HCT116 (cell line): ENCODE results near the gene HCN4.

Experiments
- FOSL1 ChIP-seq: IDR thresholded peaks from 2 replicates; pipeline ENCODE4 v1.6.1; 2012; ENCODE audit warnings: low read depth
- POLR2A ChIP-seq: IDR thresholded peaks from 2 replicates; pipeline ENCODE4 v1.7.0; 2011; ENCODE audit warnings: borderline replicate concordance; ENCODE audit not compliant: insufficient read depth, insufficient read length; ENCODE audit errors: extremely low read depth
- POLR2AphosphoS5 ChIP-seq: IDR thresholded peaks from 2 replicates; pipeline ENCODE4 v1.6.1; 2011; ENCODE audit warnings: mild to moderate bottlenecking, low read depth, low read length, moderate library complexity
- TF ChIP-seq, protein P1 (sequence below), 3 experiments: fragments of 200-600 bp in 1 of 3; sonication (generic) in 1 of 3; IDR thresholded peaks in 2 of 3; conservative IDR thresholded peaks in 1 of 3; 2 replicates each; pipeline ENCODE4 v1.5.1; 2012 to 2017; ENCODE audit warnings: low read depth in 2 of 3, low read length in 2 of 3, antibody characterized with exemption in 1 of 3, borderline replicate concordance in 1 of 3, control low read depth in 1 of 3, mild to moderate bottlenecking in 1 of 3, mixed read lengths in 1 of 3, mixed run types in 1 of 3, moderate library complexity in 1 of 3; ENCODE audit not compliant: insufficient read depth in 1 of 3

- TF ChIP-seq POLR2A (no peak), FOSL1 (no peak), POLR2AphosphoS5 (no peak)
- TF ChIP-seq, protein P1, sequence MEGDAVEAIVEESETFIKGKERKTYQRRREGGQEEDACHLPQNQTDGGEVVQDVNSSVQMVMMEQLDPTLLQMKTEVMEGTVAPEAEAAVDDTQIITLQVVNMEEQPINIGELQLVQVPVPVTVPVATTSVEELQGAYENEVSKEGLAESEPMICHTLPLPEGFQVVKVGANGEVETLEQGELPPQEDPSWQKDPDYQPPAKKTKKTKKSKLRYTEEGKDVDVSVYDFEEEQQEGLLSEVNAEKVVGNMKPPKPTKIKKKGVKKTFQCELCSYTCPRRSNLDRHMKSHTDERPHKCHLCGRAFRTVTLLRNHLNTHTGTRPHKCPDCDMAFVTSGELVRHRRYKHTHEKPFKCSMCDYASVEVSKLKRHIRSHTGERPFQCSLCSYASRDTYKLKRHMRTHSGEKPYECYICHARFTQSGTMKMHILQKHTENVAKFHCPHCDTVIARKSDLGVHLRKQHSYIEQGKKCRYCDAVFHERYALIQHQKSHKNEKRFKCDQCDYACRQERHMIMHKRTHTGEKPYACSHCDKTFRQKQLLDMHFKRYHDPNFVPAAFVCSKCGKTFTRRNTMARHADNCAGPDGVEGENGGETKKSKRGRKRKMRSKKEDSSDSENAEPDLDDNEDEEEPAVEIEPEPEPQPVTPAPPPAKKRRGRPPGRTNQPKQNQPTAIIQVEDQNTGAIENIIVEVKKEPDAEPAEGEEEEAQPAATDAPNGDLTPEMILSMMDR (IDR thresholded peaks at IDR 0.05 in 2 of 3, conservative IDR thresholded peaks at IDR 0.05 in 1 of 3; ENCODE audit: borderline replicate concordance in 1 of 3, insufficient read depth in 1 of 3, low read depth in 2 of 3, low read length in 2 of 3), result no peak
Observed at GRCh38 chr15:73329501-73330200, 39.1 kb downstream of the HCN4 start.
